Endothelial cell of umbilical vein (primary cell): ENCODE measurements around the gene EMCN.
"Not testable (repeated sequence)": the region's sequence is repeated elsewhere in the genome, so short reads cannot be mapped to it uniquely, and the experiment has no call there.

Source experiments
- POLR2A ChIP-seq: IDR thresholded peaks from 2 replicates; pipeline ENCODE4 v1.6.1; 2012; ENCODE audit warnings: low read depth, mild to moderate bottlenecking, control low read depth, low read length
- TF ChIP-seq, protein P1 (sequence below), 2 donors: IDR thresholded peaks; 1 replicate in 1 of 2; 2 replicates in 1 of 2; pipeline ENCODE4 v1.5.1; 2011; ENCODE audit warnings: low read length in 2 of 2, mild to moderate bottlenecking in 2 of 2, moderate library complexity in 2 of 2, control low read depth in 1 of 2, inconsistent platforms in 1 of 2, low read depth in 1 of 2; ENCODE audit not compliant: insufficient read depth in 1 of 2; ENCODE audit errors: extremely low read depth in 1 of 2

DNA sequence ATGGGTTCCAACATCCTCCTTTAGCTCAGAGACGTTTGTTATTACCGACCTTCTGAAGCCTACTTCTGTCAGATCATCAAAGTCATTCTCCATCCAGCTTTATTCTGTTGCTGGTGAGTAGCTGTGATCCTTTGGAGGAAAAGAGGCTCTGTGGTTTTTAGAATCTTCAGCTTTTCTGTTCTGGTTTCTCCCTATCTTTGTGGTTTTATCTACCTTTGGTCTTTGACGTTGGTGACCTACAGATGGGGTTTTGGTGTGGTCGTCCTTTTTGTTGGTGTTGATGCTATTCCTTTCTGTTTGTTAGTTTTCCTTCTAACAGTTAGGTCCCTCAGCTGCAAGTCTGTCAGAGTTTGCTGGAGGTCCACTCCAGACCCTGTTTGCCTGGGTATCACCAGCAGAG is 12.3 kb upstream of the EMCN start:
- TF ChIP-seq, protein P1, sequence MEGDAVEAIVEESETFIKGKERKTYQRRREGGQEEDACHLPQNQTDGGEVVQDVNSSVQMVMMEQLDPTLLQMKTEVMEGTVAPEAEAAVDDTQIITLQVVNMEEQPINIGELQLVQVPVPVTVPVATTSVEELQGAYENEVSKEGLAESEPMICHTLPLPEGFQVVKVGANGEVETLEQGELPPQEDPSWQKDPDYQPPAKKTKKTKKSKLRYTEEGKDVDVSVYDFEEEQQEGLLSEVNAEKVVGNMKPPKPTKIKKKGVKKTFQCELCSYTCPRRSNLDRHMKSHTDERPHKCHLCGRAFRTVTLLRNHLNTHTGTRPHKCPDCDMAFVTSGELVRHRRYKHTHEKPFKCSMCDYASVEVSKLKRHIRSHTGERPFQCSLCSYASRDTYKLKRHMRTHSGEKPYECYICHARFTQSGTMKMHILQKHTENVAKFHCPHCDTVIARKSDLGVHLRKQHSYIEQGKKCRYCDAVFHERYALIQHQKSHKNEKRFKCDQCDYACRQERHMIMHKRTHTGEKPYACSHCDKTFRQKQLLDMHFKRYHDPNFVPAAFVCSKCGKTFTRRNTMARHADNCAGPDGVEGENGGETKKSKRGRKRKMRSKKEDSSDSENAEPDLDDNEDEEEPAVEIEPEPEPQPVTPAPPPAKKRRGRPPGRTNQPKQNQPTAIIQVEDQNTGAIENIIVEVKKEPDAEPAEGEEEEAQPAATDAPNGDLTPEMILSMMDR (IDR thresholded peaks at IDR 0.05; ENCODE audit: extremely low read depth in 1 of 2, insufficient read depth in 1 of 2, low read depth in 1 of 2, low read length in 2 of 2) = not testable (repeated sequence)
- not testable (repeated sequence) for TF ChIP-seq POLR2A
